Chondrocyte (in vitro differentiated cells): ENCODE data around the gene APC. TPM values are rescaled to one million over a fixed set of nuclear protein-coding genes. Genes with fewer than 3 reads are reported as not detected.

Source experiments
- DNase-seq: peaks from one replicate; pipeline ENCODE4 v3.0.0; 2021; ENCODE audit warnings: mixed read lengths, low spot score
- H3K27ac Mint-ChIP-seq: one replicate; pipeline ENCODE4 v1.8.0; 2021; ENCODE audit warnings: mild to moderate bottlenecking, moderate library complexity, mixed read lengths; ENCODE audit not compliant: unreplicated experiment
- H3K27me3 Mint-ChIP-seq: 2 replicates; pipeline ENCODE4 v1.8.0; 2021; ENCODE audit warnings: low read depth, mixed read lengths
- H3K36me3 Mint-ChIP-seq: 2 replicates; pipeline ENCODE4 v1.8.0; 2021; ENCODE audit warnings: low read depth, mixed read lengths
- H3K4me1 Mint-ChIP-seq: 2 replicates; pipeline ENCODE4 v1.8.0; 2021; ENCODE audit warnings: low read depth, mild to moderate bottlenecking, mixed read lengths
- H3K4me3 Mint-ChIP-seq: one replicate; pipeline ENCODE4 v1.8.0; 2021; ENCODE audit warnings: mild to moderate bottlenecking, moderate library complexity, mixed read lengths; ENCODE audit not compliant: unreplicated experiment
- H3K9me3 Mint-ChIP-seq: 2 replicates; pipeline ENCODE4 v1.8.0; 2021; ENCODE audit warnings: low read depth, mixed read lengths
- total RNA-seq: library from RNA; stranded (reverse); gene quantifications from 3 replicates; pipeline ENCODE4 v1.2.1, GENCODE V29; 2021
- TF ChIP-seq, protein P1 (sequence below): fragments of 200-600 bp; sonication (generic); IDR thresholded peaks from 2 replicates; pipeline ENCODE4 v1.5.0; 2021; ENCODE audit warnings: antibody characterized with exemption, mild to moderate bottlenecking, moderate library complexity

APC gene
- total RNA-seq, 1 donor from 2014 or later = 48.7 TPM

DNA sequence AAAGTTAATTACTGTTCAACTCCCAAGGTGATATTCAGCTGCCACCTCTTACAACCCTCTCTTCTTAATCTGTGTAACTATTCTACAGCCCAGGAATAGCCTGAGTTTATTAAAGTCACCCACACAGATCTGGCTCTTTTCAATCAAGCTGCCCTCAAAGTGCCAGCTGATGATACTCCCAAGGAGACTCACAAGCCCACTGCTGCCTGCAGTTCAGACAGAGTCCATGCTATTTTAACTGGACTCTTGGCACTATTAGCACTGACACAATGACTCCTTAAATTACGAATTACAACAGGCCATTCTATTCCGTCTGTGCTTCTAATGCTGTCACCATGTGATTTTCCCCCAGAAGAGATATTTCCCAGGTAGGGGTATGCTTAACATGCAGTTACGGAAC is 158.0 kb downstream of the APC start:
- no peak overlapping the region for H3K4me3 Mint-ChIP-seq
- TF ChIP-seq, protein P1, sequence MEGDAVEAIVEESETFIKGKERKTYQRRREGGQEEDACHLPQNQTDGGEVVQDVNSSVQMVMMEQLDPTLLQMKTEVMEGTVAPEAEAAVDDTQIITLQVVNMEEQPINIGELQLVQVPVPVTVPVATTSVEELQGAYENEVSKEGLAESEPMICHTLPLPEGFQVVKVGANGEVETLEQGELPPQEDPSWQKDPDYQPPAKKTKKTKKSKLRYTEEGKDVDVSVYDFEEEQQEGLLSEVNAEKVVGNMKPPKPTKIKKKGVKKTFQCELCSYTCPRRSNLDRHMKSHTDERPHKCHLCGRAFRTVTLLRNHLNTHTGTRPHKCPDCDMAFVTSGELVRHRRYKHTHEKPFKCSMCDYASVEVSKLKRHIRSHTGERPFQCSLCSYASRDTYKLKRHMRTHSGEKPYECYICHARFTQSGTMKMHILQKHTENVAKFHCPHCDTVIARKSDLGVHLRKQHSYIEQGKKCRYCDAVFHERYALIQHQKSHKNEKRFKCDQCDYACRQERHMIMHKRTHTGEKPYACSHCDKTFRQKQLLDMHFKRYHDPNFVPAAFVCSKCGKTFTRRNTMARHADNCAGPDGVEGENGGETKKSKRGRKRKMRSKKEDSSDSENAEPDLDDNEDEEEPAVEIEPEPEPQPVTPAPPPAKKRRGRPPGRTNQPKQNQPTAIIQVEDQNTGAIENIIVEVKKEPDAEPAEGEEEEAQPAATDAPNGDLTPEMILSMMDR = no peak
- H3K36me3 Mint-ChIP-seq = peaks cover 23% of the 10 kb centered on the region
- no peaks in the 10 kb centered on the region for H3K27me3 Mint-ChIP-seq
- no peak for DNase-seq
- H3K9me3 Mint-ChIP-seq = no peaks in the 10 kb centered on the region
- H3K27ac Mint-ChIP-seq = no peak overlapping the region
- H3K4me1 Mint-ChIP-seq = peaks cover 3% of the 10 kb centered on the region

Other genes with a start within 250 kb of the APC start
- 49.2 to 60.9 TPM (median 55.7 TPM) in 3 replicates for gene SRP19, start 123.4 kb downstream of the APC start, total RNA-seq
- gene REEP5, start 184.3 kb downstream of the APC start, total RNA-seq = 75.6 to 89.6 TPM (median 87.6 TPM) in 3 replicates
- 37.3 to 47.1 TPM (median 40.1 TPM) in 3 replicates for gene DCP2, start 238.9 kb downstream of the APC start, total RNA-seq